ENCODE measurements around the gene ADAMTS9.

DNA sequence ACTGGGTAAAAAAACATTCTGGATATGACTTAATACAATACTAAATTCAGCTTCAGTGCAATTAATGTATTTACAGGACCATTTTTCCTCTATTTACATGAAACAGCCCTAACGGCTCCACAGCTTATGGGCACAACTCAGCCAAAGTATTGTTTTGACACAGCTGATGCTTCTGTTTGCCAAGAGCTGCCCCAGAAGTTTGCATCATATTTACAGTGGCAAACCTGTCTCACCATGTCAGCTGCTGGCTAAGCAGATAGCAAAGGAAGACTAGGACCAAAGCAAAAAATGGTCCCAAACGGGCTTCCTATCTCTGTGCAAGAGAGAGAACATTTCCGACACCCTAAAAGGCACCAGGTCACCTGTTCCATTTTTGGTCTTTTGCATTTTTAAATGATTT, 94.5 kb downstream of the ADAMTS9 start:
- TF ChIP-seq, protein P1, sequence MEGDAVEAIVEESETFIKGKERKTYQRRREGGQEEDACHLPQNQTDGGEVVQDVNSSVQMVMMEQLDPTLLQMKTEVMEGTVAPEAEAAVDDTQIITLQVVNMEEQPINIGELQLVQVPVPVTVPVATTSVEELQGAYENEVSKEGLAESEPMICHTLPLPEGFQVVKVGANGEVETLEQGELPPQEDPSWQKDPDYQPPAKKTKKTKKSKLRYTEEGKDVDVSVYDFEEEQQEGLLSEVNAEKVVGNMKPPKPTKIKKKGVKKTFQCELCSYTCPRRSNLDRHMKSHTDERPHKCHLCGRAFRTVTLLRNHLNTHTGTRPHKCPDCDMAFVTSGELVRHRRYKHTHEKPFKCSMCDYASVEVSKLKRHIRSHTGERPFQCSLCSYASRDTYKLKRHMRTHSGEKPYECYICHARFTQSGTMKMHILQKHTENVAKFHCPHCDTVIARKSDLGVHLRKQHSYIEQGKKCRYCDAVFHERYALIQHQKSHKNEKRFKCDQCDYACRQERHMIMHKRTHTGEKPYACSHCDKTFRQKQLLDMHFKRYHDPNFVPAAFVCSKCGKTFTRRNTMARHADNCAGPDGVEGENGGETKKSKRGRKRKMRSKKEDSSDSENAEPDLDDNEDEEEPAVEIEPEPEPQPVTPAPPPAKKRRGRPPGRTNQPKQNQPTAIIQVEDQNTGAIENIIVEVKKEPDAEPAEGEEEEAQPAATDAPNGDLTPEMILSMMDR (IDR thresholded peaks at IDR 0.05), result no peak
- TF ChIP-seq POLR2A (IDR thresholded peaks at IDR 0.05), result no peak
- no peak for TF ChIP-seq POLR2AphosphoS5 (IDR thresholded peaks at IDR 0.05)

Measured in prostate gland (tissue), 2 donors.